ENCODE results near the gene IL10RB. TPM values are rescaled to one million over a fixed set of nuclear protein-coding genes. Genes with fewer than 3 reads are reported as not detected.
"Not testable (repeated sequence)": the region's sequence is repeated elsewhere in the genome, so short reads cannot be mapped to it uniquely, and the experiment has no call there.

The IL10RB gene
- total RNA-seq = 21.1 and 24.0 TPM in 2 replicates

DNA sequence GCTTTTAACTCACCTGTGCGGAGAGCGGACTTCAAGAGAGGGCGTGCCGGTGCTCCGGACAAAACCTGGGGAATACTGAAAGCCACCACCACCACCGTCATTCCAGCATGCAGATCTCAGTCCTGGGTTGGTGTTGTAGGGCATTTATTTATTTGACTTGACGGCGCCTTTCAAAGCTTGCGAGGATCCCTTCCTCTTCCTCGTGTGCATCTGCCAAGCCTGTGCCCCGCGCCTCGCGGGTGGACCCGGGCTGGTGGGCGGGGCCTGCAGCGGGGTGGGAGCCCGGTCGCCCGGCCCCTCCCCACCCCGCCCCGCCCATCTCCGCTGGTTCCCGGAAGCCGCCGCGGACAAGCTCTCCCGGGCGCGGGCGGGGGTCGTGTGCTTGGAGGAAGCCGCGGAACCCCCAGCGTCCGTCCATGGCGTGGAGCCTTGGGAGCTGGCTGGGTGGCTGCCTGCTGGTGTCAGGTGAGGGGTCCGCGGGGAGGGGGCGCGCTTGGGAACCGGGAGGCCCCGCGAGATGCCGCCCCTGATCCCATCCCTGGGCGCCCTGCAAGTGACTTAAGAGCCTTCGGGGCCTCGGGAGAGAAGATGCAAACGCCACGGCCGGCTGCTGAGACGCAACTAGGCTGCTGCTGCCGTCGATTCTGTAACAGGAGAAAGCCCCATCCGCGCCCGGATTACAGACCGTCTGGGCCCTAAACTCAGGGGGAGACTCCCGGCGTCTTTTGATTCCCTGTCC, at the start of gene IL10RB:
TSS of gene IL10RB (plus strand) at position 318 of the 739 bp plus-strand sequence. CDS start at position 417, 99 bp downstream.
- intact Hi-C loops (cut with micrococcal nuclease) = loop anchor here (2.0 kb wide), 2 partner anchors 59 to 63 kb away; partner anchors contain the start of gene IFNAR1

DNA sequence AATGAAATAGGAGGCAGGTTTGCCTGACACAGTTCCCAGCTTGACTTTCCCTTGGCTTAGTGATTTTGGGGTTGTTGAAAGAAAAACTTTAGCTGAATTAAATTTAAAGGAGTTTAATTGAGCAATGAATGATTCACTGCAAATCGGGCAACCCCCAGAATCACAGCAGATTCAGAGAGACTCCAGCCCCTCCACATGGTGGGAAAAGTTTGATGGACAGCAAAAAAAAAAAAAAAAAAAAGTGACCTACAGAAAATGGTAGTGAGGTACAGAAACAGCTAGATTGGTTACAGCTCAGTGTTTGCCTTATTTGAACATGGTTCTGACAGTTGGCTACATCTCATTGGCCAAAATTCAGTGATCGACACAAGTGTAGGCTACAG, 49.0 kb upstream of the IL10RB start:
- Mint-ChIP-seq H3K9me3 (peaks cover 37% of the 10 kb centered on the region), H3K4me1 (peaks cover 57% of the 10 kb centered on the region), H3K36me3 (ENCODE audit: low read depth) (peaks cover 11% of the 10 kb centered on the region), H3K27ac (no peak overlapping the region), H3K27me3 (peaks cover 2% of the 10 kb centered on the region), H3K4me3 (no peak overlapping the region)
- DNase-seq = no peak
- intact Hi-C loops (cut with micrococcal nuclease) = no loop called here

More for the DNA sequence above, at the start of gene IL10RB:
- Mint-ChIP-seq H3K27me3 (no peaks in the 10 kb centered on the region), H3K27ac (peak within 1 kb of the TSS; percentile 93), H3K4me1 (peaks cover 37% of the 10 kb centered on the region), H3K36me3 (ENCODE audit: low read depth) (peaks cover 35% of the 10 kb centered on the region), H3K9me3 (no peaks in the 10 kb centered on the region), H3K4me3 (peak within 1 kb of the TSS; percentile 99)
- peak; percentile 93 for DNase-seq

DNA sequence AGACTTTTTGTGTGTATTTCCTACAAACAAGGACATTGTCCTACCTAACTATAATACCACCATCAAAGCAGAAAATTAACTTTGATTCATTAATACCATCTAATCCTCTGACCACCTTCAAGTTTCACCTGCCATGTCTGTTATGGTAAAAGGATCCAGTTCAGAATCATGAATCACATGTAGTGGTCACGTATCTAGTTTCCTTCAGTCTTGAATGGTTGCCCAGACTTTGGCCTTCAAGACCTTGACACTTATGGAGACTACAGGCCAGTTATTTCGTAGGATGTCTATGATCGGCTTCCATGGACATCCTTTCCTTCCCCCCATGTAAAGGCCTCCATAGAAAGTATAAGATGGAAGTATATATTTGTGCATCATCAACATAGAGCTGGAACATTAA, 46.9 kb upstream of the IL10RB start:
- Mint-ChIP-seq H3K9me3 (peaks cover 34% of the 10 kb centered on the region), H3K36me3 (ENCODE audit: low read depth) (peaks cover 13% of the 10 kb centered on the region), H3K27ac (no peak overlapping the region), H3K4me1 (peaks cover 38% of the 10 kb centered on the region), H3K4me3 (no peak overlapping the region), H3K27me3 (peaks cover 5% of the 10 kb centered on the region)
- DNase-seq = no peak
- intact Hi-C loops (cut with micrococcal nuclease) = no loop called here

DNA sequence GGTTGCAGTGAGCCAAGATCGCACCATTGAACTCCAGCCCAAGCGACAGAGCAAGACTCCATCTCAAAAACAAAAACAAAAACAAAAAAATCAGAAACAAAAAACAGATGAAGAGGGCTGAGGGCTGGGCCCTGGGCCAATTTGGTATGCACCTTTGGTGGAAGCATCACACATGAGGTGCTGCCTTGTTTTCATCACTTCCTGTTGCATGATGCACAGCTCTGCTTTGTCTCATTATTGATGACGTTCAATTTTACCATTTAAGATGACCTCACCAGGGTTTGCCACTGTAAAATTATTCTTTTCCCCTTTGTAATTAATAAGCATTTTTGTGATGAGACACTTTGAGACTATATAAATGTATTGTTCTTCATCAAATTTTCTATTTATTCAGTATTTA, 46.2 kb upstream of the IL10RB start:
- Mint-ChIP-seq H3K27ac (no peak overlapping the region), H3K4me1 (peaks cover 34% of the 10 kb centered on the region), H3K4me3 (no peak overlapping the region), H3K36me3 (ENCODE audit: low read depth) (peaks cover 13% of the 10 kb centered on the region), H3K9me3 (peaks cover 34% of the 10 kb centered on the region), H3K27me3 (peaks cover 5% of the 10 kb centered on the region)
- no peak for DNase-seq
- intact Hi-C loops (cut with micrococcal nuclease) = no loop called here

DNA sequence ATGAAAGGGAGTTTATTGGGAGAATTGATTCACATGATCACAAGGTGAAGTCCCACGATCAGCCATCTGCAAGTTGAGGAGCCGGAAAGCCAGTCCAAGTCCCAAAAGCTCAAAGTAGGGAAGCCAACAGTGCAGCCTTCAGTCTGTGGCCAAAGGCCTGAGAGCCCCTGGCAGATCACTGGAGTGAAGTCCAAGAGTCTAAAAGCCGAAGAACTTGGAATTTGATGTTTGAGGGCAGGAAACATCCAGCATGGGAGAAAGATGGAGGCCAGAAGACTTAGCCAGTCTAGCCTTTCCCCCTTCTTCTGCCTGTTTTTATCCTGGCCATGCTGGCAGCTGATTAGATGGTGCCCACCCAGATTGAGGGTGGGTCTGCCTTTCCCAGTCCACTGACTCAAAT, 40.8 kb upstream of the IL10RB start:
- H3K9me3 Mint-ChIP-seq = peaks cover 12% of the 10 kb centered on the region
- DNase-seq; intact Hi-C loops (cut with micrococcal nuclease): not testable (repeated sequence)

DNA sequence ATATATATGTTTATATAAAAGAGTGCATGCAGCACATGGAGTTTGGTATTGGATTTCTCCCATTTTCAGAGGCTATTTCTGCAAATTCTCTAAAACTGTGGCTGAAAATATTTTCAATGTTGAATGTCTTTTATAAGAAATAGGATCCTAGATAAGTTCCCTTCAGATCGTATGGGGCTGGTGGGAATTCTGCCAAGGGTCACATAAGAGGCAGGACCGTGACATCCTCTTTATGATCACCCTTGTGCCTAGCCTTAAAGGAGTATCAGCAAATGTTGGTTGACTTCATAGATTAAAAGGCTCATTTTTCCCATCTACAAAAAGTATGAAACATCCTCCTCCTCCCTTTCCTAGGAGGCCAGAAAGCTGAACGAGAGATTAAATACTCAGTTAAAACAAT, 37.7 kb upstream of the IL10RB start:
- no peak for DNase-seq
- peaks cover 20% of the 10 kb centered on the region for H3K36me3 Mint-ChIP-seq (ENCODE audit: low read depth)
- peaks cover 5% of the 10 kb centered on the region for H3K27me3 Mint-ChIP-seq
- H3K4me3 Mint-ChIP-seq = no peak overlapping the region
- no peaks in the 10 kb centered on the region for H3K9me3 Mint-ChIP-seq
- H3K27ac Mint-ChIP-seq = peak overlapping the region; percentile 50
- H3K4me1 Mint-ChIP-seq = peaks cover 36% of the 10 kb centered on the region
- intact Hi-C loops (cut with micrococcal nuclease) = no loop called here

More for the DNA sequence above, 40.8 kb upstream of the IL10RB start:
- not testable (repeated sequence) for H3K27me3 Mint-ChIP-seq; H3K27ac Mint-ChIP-seq; H3K4me3 Mint-ChIP-seq; H3K36me3 Mint-ChIP-seq (ENCODE audit: low read depth)
- peaks cover 18% of the 10 kb centered on the region for H3K4me1 Mint-ChIP-seq

DNA sequence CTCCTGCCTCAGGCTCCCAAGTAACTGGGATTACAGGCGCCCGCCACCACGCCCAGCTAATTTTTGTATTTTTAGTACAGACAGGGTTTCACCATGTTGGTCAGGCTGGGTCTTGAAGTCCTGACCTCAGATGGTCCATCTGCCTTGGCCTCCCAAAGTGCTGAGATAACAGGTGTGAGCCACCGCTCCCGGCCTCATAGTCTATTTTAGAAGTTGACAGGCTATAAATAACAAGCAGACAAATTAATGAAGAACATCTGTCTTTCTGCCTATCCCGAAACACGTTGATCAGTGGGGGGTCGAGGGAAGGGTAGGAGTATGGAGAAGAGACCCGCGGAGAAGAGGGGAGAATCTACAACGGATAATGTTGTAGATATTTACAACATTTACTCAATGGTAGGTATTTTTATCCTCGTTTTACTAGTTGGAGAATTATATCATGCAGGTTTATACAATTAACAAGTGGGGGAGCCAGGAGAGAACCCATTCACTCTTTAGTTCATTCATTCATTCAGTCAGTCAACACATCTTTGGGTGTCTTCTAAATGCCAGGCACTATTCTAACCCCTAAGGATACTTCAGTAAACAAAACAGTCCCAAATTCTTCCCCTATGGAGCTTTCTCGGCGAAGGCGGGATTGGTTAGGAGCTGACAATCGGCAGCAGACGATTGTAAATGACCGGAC, 36.9 kb upstream of the IL10RB start:
- Mint-ChIP-seq H3K36me3 (ENCODE audit: low read depth) (peaks cover 23% of the 10 kb centered on the region), H3K27me3 (peaks cover 2% of the 10 kb centered on the region), H3K4me1 (peaks cover 37% of the 10 kb centered on the region), H3K27ac (peak overlapping the region; percentile 73), H3K9me3 (no peaks in the 10 kb centered on the region), H3K4me3 (peak overlapping the region; percentile 84)
- intact Hi-C loops (cut with micrococcal nuclease) = loop anchor here (1.0 kb wide), 2 partner anchors 9 to 96 kb away; no protein-coding TSS in a partner anchor
- DNase-seq = no peak

DNA sequence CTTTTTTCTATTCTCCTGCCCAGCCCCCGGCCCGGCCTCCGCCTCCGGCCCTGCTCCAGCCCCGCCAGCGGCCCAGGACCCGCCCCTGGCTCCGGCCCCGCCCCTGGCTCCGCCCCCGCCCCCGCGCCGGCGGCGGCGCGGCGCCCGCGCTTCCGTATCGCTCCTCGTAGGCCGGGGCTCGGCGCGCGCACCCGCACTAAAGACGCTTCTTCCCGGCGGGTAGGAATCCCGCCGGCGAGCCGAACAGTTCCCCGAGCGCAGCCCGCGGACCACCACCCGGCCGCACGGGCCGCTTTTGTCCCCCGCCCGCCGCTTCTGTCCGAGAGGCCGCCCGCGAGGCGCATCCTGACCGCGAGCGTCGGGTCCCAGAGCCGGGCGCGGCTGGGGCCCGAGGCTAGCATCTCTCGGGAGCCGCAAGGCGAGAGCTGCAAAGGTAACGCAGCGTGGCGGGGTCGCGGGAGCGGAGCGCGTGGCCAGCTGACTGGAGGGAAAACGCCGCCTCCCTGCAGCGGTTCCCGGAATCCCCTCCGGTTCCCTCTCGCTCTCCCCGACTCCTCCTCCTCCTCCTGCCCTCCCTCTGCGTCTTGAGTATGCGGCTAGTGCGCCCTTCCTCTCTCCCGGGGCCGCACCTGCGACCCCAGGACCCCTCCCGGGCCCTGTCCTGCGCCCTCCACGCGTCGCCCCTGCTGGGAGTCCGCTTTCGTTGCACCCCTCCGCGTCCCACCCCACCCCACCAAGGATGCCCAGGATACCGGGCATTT, 36.2 kb upstream of the IL10RB start, which contains the start of gene IFNAR2:
TSS of gene IFNAR2 (plus strand) at position 155 of the 761 bp plus-strand sequence. CDS start 11,985 bp downstream, outside the sequence.
- peaks cover 43% of the 10 kb centered on the region for H3K4me1 Mint-ChIP-seq
- no peaks in the 10 kb centered on the region for H3K9me3 Mint-ChIP-seq
- H3K27me3 Mint-ChIP-seq = peaks cover 2% of the 10 kb centered on the region
- peak within 1 kb of the TSS; percentile 84 for H3K4me3 Mint-ChIP-seq
- H3K27ac Mint-ChIP-seq = peak within 1 kb of the TSS; percentile 89
- peak; percentile 93 for DNase-seq
- intact Hi-C loops (cut with micrococcal nuclease) = loop anchor here (1.0 kb wide), 2 partner anchors 8 to 95 kb away; no protein-coding TSS in a partner anchor
- H3K36me3 Mint-ChIP-seq (ENCODE audit: low read depth) = peaks cover 29% of the 10 kb centered on the region

DNA sequence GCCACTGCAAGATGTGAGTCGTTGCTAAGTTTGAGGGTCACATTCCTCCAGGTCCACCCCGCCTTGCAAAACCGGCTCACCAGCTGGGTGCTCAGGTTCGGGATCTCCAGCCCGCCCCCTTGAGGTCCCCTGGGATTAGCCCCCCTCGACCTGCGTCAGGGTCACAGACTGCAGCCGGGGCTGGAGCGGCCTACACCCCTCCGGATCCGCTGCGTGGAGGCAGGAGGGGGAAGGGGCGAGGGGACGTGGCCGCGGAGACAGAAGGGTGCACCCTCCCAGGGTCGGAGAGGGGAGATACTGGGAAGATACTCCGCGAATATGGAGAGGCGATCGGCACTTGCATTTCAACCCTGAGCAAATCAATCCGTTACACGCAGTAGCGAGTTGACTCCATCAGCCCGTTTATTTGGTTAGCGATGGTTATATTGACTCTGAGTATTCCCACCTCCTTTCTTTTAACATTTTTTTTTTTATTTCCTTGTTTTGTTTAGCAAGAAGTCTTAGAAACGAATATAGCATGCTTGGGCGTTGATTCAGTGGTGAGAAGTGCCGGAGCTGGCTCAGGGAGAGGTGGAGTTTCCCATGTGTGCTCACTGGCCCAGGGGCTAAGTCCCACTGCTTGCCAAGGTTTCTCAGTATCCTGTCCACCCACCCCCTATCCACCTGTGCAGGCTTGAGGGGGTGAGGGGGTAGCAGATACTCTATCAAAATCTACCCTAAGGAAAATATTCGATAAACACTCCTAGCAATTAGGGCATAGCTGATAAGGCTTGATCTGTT, 35.4 kb upstream of the IL10RB start:
- Mint-ChIP-seq H3K27ac (peak overlapping the region; percentile 89), H3K36me3 (ENCODE audit: low read depth) (peaks cover 29% of the 10 kb centered on the region), H3K9me3 (no peaks in the 10 kb centered on the region), H3K4me1 (peaks cover 44% of the 10 kb centered on the region), H3K4me3 (peak overlapping the region; percentile 84), H3K27me3 (peaks cover 2% of the 10 kb centered on the region)
- DNase-seq = peak; percentile 81
- intact Hi-C loops (cut with micrococcal nuclease) = loop anchor here (1.0 kb wide), 4 partner anchors 25 to 204 kb away; no protein-coding TSS in a partner anchor

DNA sequence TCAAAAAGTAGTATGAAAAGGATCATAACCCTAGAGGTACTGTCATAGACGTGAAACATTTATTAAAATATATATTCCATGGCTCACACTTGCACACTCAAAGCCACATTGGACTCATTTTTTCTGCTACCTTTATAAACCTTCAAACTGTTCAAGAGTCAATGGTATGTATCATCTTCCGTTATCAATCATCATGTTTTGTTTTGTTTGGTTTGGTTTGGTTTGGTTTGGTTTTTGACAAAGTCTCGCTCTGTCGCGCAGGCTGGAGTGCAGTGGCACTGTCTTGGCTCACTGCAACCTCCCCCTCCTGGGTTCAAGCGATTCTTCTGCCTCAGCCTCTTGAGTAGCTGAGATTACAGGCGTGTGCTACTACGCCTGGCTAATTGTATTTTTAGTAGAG, 34.6 kb upstream of the IL10RB start:
- H3K36me3 Mint-ChIP-seq (ENCODE audit: low read depth) = peaks cover 33% of the 10 kb centered on the region
- H3K27me3 Mint-ChIP-seq = no peaks in the 10 kb centered on the region
- peak; percentile 80 for DNase-seq
- peak overlapping the region; percentile 84 for H3K4me3 Mint-ChIP-seq
- H3K9me3 Mint-ChIP-seq = no peaks in the 10 kb centered on the region
- intact Hi-C loops (cut with micrococcal nuclease) = loop anchor here (1.0 kb wide), 4 partner anchors 25 to 203 kb away; no protein-coding TSS in a partner anchor
- H3K4me1 Mint-ChIP-seq = peaks cover 47% of the 10 kb centered on the region
- H3K27ac Mint-ChIP-seq = peak overlapping the region; percentile 89

DNA sequence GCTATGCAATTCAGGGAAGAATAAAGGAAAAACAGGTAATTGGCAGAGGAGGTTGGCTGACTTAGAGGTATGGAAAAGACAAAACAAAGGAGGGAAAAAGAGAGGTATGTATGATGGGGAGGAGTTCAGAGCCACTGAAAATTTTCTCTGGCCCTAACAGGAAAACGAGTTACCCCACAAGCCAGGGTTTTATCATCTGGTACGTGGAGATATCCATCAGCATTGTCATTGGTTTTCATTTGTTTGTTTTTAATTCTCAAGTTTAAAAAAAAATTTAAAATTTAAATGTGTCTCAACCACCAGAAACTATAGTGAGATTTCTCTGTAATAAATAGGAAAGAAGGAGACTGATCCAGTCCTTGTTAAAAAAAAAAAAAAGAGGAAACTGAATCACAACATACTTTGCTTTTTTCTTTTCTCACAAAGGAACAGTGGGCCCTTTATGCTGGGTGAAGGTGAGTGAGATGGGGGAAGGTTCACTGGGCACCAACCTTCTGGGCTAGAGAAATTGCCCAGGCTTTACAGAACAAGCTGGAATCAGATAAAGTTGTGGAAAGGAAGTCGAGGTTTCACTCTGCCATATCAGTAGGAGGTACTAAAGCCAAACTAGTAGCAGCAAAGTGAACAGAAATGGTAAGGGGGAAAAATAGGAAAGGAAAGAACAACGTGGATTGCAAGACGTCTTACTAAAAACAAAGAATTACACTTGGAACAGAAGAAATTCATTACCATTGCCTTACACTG, 33.7 kb upstream of the IL10RB start:
- H3K4me1 Mint-ChIP-seq = peaks cover 51% of the 10 kb centered on the region
- H3K27ac Mint-ChIP-seq = peak overlapping the region; percentile 89
- intact Hi-C loops (cut with micrococcal nuclease) = no loop called here
- no peaks in the 10 kb centered on the region for H3K27me3 Mint-ChIP-seq
- DNase-seq = no peak
- peaks cover 39% of the 10 kb centered on the region for H3K36me3 Mint-ChIP-seq (ENCODE audit: low read depth)
- no peaks in the 10 kb centered on the region for H3K9me3 Mint-ChIP-seq
- H3K4me3 Mint-ChIP-seq = peak overlapping the region; percentile 84

DNA sequence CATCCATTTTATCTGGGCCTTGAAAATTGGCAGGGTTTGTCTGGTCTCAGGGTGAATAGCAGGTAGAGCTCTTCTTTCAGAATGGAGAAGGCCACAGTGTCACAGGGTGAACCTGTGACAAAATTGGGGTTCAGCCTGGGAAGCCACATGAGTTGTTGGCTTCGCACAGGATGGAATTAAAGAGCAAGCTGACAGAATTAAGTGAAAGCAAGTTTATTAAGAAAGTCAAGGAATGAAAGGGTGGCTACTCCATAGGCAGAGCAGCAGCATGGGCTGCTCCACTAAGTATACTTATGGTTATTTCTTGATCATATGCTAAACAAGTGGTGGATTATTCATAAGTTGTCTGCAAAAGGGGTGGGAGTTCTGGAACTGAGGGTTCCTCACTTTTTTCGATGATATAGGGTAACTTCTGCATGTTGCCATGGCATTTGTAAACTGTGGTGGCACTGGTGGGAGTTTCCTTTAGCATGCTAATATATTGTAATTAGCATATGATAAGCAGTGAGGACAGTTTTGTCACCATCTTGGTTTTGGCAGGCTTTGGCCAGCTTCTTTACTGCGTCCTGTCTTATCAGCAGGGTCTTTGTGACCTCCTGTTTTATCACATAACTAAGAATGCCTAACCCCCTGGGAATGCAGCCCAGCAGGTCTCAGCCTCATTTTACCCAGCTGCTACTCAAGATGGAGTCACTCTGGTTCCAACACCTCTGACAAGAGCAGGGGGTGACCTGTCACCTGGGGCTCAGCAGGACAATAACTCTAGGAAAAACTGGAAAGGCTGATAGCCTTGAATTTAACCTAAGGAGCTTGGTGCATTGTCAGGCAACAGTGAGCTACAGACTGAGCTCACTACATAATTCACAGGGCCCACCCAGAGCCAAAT, 31.3 kb upstream of the IL10RB start:
- H3K36me3 Mint-ChIP-seq (ENCODE audit: low read depth) = peaks cover 43% of the 10 kb centered on the region
- DNase-seq = no peak
- H3K27ac Mint-ChIP-seq = peak overlapping the region; percentile 67
- intact Hi-C loops (cut with micrococcal nuclease) = no loop called here
- H3K4me1 Mint-ChIP-seq = peaks cover 60% of the 10 kb centered on the region
- H3K9me3 Mint-ChIP-seq = no peaks in the 10 kb centered on the region
- H3K4me3 Mint-ChIP-seq = peak overlapping the region; percentile 55
- H3K27me3 Mint-ChIP-seq = no peaks in the 10 kb centered on the region

Data from activated CD4-positive, alpha-beta T cell treated with anti-CD3 and anti-CD28 coated beads, Interleukin-2, amount 10 ng/mL, durations not matched to agents 24 days and 14 days (primary cell).